PC-3 (cell line): ENCODE measurements around the gene HEYL. TPM values are rescaled to one million over a fixed set of nuclear protein-coding genes. Genes with fewer than 3 reads are reported as not detected.

Source experiments
- ATAC-seq: fragments of 200-7000 bp; cut with Tn5 transposase; 2 replicates; pipeline ENCODE4 v1.9.1; 2020; ENCODE audit warnings: mild to moderate bottlenecking, moderate library complexity
- BruUV-seq: library from RNA; stranded (reverse); fragments of 400-500 nt; replicated peaks from 2 replicates; lab custom pipeline; 2021; lab: Mats Ljungman, UMichigan
- CTCF ChIA-PET: fragments of 300-600 bp; sonication (Branson Sonifier 250); formaldehyde crosslinking; loops from one replicate; lab custom pipeline; 2022; ENCODE audit warnings: antibody characterized with exemption; lab: Charles Lee
- POLR2A ChIA-PET: fragments of 300-600 bp; sonication (Branson Sonifier 250); formaldehyde crosslinking; loops from one replicate; lab custom pipeline; 2022; ENCODE audit warnings: antibody characterized with exemption; ENCODE audit not compliant: unreplicated experiment; lab: Charles Lee
- DNase-seq: peaks from one replicate; pipeline ENCODE4 v3.0.0-alpha.2; 2015
- H2AFZ ChIP-seq: fragments of 300-600 bp; sonication (generic); 2 replicates; pipeline ENCODE4 v1.6.0; 2016; ENCODE audit warnings: antibody characterized with exemption, low read length
- H3F3A ChIP-seq: fragments of 300-600 bp; sonication (generic); one replicate; pipeline ENCODE4 v1.6.0; 2017; ENCODE audit warnings: antibody characterized with exemption, low read length, control low read depth, mild to moderate bottlenecking; ENCODE audit not compliant: unreplicated experiment
- H3K27ac ChIP-seq: fragments of 300-600 bp; sonication (generic); 2 replicates; pipeline ENCODE4 v1.5.1; 2016; ENCODE audit warnings: mild to moderate bottlenecking, low read length
- H3K27me3 ChIP-seq: fragments of 300-600 bp; sonication (generic); 2 replicates; pipeline ENCODE4 v1.6.1; 2016; ENCODE audit warnings: low read length, mixed read lengths
- H3K36me3 ChIP-seq: fragments of 300-600 bp; sonication (generic); 2 replicates; pipeline ENCODE4 v1.6.1; 2016; ENCODE audit warnings: low read depth, mixed run types, low read length, mixed read lengths
- H3K4me1 ChIP-seq: fragments of 300-600 bp; sonication (generic); 2 replicates; pipeline ENCODE4 v1.5.1; 2016; ENCODE audit warnings: low read length; ENCODE audit not compliant: insufficient read depth
- H3K4me2 ChIP-seq: fragments of 300-600 bp; sonication (generic); 2 replicates; pipeline ENCODE4 v1.6.0; 2016; ENCODE audit warnings: low read length
- H3K4me3 ChIP-seq: fragments of 300-600 bp; sonication (generic); 2 replicates; pipeline ENCODE4 v1.5.1; 2016; ENCODE audit warnings: mild to moderate bottlenecking, low read length, mixed read lengths
- H3K79me2 ChIP-seq: fragments of 300-600 bp; sonication (generic); 2 replicates; pipeline ENCODE4 v1.6.1; 2017; ENCODE audit warnings: low read length, mixed read lengths
- H3K9ac ChIP-seq: fragments of 300-600 bp; sonication (generic); 2 replicates; pipeline ENCODE4 v1.6.0; 2016; ENCODE audit warnings: mild to moderate bottlenecking, low read length
- H3K9me2 ChIP-seq: fragments of 300-600 bp; sonication (generic); replicated peaks from 2 replicates; pipeline ENCODE4 v1.6.1; 2016; ENCODE audit warnings: mixed run types, low read length, mixed read lengths
- H3K9me3 ChIP-seq: fragments of 300-600 bp; sonication (generic); 2 replicates; pipeline ENCODE4 v1.6.1; 2016; ENCODE audit warnings: low read length, mixed read lengths
- H4K20me1 ChIP-seq: fragments of 300-600 bp; sonication (generic); 2 replicates; pipeline ENCODE4 v1.6.1; 2016; ENCODE audit warnings: low read length, mixed read lengths
- CTCF ChIP-seq: fragments of 300-600 bp; sonication (generic); conservative IDR thresholded peaks from 2 replicates; pipeline ENCODE4 v1.5.1; 2017; ENCODE audit warnings: antibody characterized with exemption, low read depth, mild to moderate bottlenecking, low read length
- EZH2 ChIP-seq: fragments of 300-600 bp; sonication (generic); IDR thresholded peaks from one replicate; pipeline ENCODE4 v1.6.1; 2017; ENCODE audit warnings: antibody characterized with exemption, mild to moderate bottlenecking, low read length; ENCODE audit not compliant: unreplicated experiment
- EZH2phosphoT487 ChIP-seq: fragments of 300-600 bp; sonication (generic); IDR thresholded peaks from 2 replicates; pipeline ENCODE4 v1.6.1; 2018; ENCODE audit warnings: mild to moderate bottlenecking, antibody characterized with exemption, low read length, borderline replicate concordance
- intact Hi-C: fragments of 100-400 bp; cut with micrococcal nuclease; formaldehyde crosslinking; loops from 2 replicates; pipeline ENCODE4 v1.9.0; 2023
- total RNA-seq: library from RNA; depleted of rRNA; stranded (reverse); fragments of >200 nt; gene quantifications from 2 replicates; pipeline ENCODE4 v1.2.3, GENCODE V29; 2014

The HEYL gene
- total RNA-seq, 1 experiment from 2014 or later, result not detected

GRCh38 chr1:39657402-39657801 lies 18.0 kb upstream of the HEYL start:
- H2AFZ ChIP-seq, result no peak overlapping the region
- intact Hi-C loops, result loop anchor here (5.0 kb wide), 1 partner anchor 65 kb away; no protein-coding TSS in a partner anchor

GRCh38 chr1:39656391-39656790 lies 16.9 kb upstream of the HEYL start:
- Histone ChIP-seq H3K9me2 (no peaks in the 10 kb centered on the region), H3K9ac (no peak overlapping the region), H3K36me3 (no peaks in the 10 kb centered on the region), H3K79me2 (no peaks in the 10 kb centered on the region), H3K27ac (no peak overlapping the region), H4K20me1 (no peaks in the 10 kb centered on the region), H3F3A (no peaks in the 10 kb centered on the region), H3K9me3 (no peaks in the 10 kb centered on the region), H2AFZ (no peak overlapping the region), H3K27me3 (peaks cover 8% of the 10 kb centered on the region; the same call in 1 of the 2 replicates), H3K4me1 (no peaks in the 10 kb centered on the region), H3K4me3 (no peak overlapping the region), H3K4me2 (no peak overlapping the region)
- POLR2A ChIA-PET, result no interaction called here
- CTCF ChIA-PET, result no interaction called here
- intact Hi-C loops, result loop anchor here (5.0 kb wide), 1 partner anchor 66 kb away; no protein-coding TSS in a partner anchor
- DNase-seq (no peak), ATAC-seq (no peak)
- BruUV-seq, result no TSS peak
- TF ChIP-seq CTCF, result no peak
- no peak for TF ChIP-seq EZH2
- no peak for TF ChIP-seq EZH2phosphoT487

More at GRCh38 chr1:39657402-39657801, 18.0 kb upstream of the HEYL start:
- Histone ChIP-seq H3K9me3 (no peaks in the 10 kb centered on the region), H3K9me2 (no peaks in the 10 kb centered on the region), H3K36me3 (no peaks in the 10 kb centered on the region), H3K4me3 (no peak overlapping the region), H3K27me3 (peaks cover 8% of the 10 kb centered on the region; the same call in 1 of the 2 replicates), H3K79me2 (no peaks in the 10 kb centered on the region), H4K20me1 (no peaks in the 10 kb centered on the region), H3K4me1 (no peaks in the 10 kb centered on the region), H3K4me2 (no peak overlapping the region), H3K27ac (no peak overlapping the region), H3F3A (no peaks in the 10 kb centered on the region), H3K9ac (no peak overlapping the region)
- ATAC-seq, result no peak
- TF ChIP-seq EZH2phosphoT487, result no peak
- TF ChIP-seq CTCF, result no peak
- TF ChIP-seq EZH2, result no peak
- POLR2A ChIA-PET, result no interaction called here
- BruUV-seq, result no TSS peak
- CTCF ChIA-PET, result interaction anchor here (0.6 to 2.2 kb wide), 2 partner anchors 51 to 169 kb away, joined by 4 to 18 read pairs; no protein-coding TSS in a partner anchor
- no peak for DNase-seq

- Histone ChIP-seq H3F3A (no peaks in the 10 kb centered on the region), H3K36me3 (no peaks in the 10 kb centered on the region), H3K9ac (no peak overlapping the region), H3K27me3 (peaks cover 8% of the 10 kb centered on the region; the same call in 1 of the 2 replicates), H3K9me2 (no peaks in the 10 kb centered on the region), H3K4me2 (no peak overlapping the region), H3K79me2 (no peaks in the 10 kb centered on the region), H2AFZ (no peak overlapping the region), H4K20me1 (no peaks in the 10 kb centered on the region), H3K27ac (no peak overlapping the region), H3K4me1 (no peaks in the 10 kb centered on the region), H3K9me3 (no peaks in the 10 kb centered on the region), H3K4me3 (no peak overlapping the region)
- no peak for TF ChIP-seq EZH2
- no peak for TF ChIP-seq CTCF
- TF ChIP-seq EZH2phosphoT487, result no peak
- intact Hi-C loops, result loop anchor here (5.0 kb wide), 1 partner anchor 67 kb away; no protein-coding TSS in a partner anchor
- ATAC-seq (no peak), DNase-seq (no peak)
- no TSS peak for BruUV-seq
- ChIA-PET POLR2A (no interaction called here), CTCF (no interaction called here)
These were observed 16.3 kb upstream of the HEYL start for GRCh38 chr1:39655578-39656268.
